G401 (cell line): ENCODE results near the gene CLASP1. TPM values are rescaled to one million over a fixed set of nuclear protein-coding genes. Genes with fewer than 3 reads are reported as not detected.
"Not testable (repeated sequence)": the region's sequence is repeated elsewhere in the genome, so short reads cannot be mapped to it uniquely, and the experiment has no call there.

Experiments
- DNase-seq: peaks from one replicate; pipeline ENCODE4 v3.0.0-alpha.2; 2015; ENCODE audit warnings: low spot score
- in situ Hi-C: cut with HindIII; loops from 2 replicates; pipeline ENCODE4 v1.10.0; 2016; ENCODE audit warnings: low sequenced_read_pairs, mixed read lengths
- total RNA-seq: library from RNA; depleted of rRNA; stranded (reverse); fragments of >200 nt; shearing (Covaris generic); gene quantifications from 2 replicates; pipeline ENCODE4 v1.2.3, GENCODE V29; 2014

CLASP1 gene
- total RNA-seq, 1 experiment from 2014 or later, result 22.0 TPM

DNA sequence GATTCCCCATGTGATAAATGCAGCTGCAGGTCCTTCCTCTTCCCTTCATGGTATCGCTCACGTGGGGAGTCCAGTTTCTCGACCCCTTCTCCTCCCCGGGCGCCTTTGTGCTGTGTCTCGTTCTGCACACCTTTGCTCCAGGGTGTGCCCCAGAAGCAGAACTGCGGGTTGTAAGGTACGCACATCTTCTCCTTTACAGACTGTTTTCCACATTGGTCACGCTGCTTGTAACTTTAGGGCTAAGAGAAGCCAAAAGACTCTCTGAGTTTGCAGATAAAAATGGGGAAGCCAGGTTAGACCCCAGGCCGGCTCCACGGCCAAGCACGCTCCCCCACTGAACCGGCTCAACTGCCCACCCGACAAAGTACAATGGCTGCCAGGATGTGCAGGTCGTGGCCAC lies 318.3 kb downstream of the CLASP1 start:
- no peak for DNase-seq
- in situ Hi-C loops, result no loop called here

DNA sequence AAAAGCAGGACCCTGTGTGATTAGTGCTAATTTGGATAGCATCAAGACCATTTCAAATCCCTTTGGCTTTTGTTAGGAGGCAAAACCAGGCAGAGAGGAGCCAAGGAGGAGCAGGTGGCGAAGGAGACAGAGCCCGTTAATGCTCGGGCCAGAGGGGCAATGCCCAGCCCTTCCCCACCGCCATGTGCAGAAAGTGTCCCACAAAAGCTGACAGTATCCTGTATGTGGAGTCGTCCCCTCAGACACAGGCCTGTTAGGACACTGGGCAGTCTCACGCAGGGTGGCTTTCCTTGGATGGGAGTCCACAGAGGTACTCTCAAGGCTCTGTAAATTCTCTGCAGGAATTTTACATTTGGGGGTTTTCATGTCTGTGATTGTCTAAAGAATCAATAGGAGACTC lies 319.5 kb downstream of the CLASP1 start:
- in situ Hi-C loops, result no loop called here
- no peak for DNase-seq

DNA sequence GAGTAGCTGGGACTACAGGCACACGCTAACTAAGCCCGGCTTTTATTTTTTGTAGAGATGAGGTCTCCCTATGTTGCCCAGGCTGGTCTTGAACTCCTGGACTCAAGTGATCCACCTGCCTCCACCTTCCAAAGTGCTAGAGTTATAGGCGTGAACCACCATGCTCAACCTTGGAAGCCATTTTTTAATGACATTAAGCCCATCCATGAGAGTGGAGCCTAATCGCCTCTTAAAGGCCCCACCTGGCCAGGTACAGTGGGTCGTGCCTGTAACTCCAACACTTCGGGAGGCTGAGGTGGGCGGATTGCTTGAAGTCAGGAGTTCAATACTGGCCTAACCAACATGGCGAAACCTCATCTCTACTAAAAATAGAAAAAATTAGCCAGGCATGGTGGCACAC lies 322.6 kb downstream of the CLASP1 start:
- no peak for DNase-seq
- in situ Hi-C loops, result no loop called here

DNA sequence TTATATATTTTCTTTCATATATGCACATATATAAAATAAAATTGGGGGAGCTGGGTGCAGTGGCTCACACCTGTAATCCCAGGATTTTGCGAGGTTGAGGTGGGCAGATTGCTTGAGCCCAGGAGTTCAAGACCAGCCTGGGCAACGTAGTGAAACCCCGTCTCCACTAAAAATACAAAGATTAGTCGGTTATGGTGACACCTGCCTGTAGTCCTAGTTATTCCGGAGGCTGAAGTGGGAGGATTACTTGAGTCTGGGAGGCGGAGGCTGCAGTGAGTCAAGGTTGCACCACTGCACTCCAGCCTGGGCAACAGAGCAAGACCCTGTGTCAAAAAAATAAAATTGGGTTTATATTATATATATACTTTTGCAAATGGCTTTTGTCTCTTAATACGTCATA lies 324.7 kb downstream of the CLASP1 start:
- no peak for DNase-seq
- in situ Hi-C loops, result no loop called here

DNA sequence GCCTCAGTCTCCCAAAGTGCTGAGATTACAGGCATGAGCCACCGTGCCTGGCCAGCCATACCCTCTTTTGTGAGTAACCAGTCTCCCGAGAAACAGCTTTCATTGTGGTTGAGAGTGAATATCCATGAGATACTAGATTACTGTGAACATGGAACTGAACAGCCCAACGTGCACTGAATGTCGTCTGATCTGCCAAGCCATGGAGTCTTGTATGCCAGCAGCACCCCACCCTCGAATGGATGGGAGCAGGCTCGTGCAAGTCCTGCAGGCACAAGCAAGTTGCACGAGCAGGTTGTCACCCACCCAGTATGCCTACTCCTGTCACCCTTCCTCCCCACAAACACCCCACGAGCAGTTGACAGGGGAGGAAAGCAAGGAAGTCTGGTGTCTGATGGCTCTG lies 327.8 kb downstream of the CLASP1 start:
- no peak for DNase-seq
- in situ Hi-C loops, result no loop called here

DNA sequence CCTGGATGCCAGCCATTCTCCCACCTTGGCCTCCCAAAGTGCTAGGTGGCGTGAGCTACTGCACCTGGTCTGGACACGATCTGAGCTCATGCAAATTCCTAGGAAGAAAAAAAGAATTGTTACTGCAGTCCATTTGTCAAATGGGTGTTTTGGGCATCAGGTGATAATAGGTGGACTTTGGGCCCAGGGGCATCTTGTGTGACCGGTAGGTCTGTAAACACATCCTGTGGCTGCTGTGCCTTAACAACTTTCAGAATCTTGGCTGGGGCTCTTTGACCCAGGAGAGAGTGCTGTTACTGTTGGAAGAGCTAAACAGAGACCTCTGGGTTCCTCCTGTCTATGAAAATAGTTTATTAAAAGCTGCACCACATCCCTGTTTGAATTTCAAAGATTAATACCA lies 329.3 kb downstream of the CLASP1 start:
- no peak for DNase-seq
- in situ Hi-C loops, result no loop called here

DNA sequence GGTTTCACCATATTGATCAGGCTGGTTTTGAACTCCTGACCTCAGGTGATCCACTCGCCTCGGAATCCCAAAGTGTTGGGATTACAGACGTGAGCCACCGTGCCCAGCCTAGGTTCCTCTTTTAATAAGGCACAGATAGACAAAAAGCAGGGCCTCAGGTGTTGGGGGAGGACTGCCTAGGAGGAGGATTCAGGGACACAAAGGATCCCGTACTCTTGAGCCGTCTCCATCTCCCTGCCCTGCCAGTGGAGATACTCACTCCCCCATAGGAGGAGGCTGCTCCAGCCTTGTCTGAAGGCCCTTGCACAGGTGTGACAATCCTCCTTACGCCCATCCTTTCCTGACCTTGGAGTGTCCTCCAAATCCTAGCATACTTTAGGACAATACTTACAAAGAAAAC lies 332.3 kb downstream of the CLASP1 start:
- no peak for DNase-seq
- in situ Hi-C loops, result no loop called here

DNA sequence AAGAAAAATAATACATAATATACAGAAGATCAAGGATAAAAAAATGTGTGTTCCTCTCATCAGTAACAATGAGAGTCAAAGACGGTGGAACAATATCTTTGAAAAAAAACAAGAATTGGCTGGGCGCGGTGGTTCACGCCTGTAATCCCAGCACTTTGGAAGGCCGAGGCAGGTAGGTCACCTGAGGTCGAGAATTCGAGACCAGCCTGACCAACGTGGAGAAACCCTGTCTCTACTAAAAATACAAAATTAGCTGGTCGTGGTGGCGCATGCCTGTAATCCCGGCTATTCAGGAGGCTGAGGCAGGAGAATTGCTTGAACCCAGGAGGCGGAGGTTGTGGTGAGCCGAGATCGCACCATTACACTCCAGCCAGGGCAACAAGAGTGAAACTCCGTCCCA lies 335.6 kb downstream of the CLASP1 start:
- DNase-seq, in situ Hi-C loops: not testable (repeated sequence)

DNA sequence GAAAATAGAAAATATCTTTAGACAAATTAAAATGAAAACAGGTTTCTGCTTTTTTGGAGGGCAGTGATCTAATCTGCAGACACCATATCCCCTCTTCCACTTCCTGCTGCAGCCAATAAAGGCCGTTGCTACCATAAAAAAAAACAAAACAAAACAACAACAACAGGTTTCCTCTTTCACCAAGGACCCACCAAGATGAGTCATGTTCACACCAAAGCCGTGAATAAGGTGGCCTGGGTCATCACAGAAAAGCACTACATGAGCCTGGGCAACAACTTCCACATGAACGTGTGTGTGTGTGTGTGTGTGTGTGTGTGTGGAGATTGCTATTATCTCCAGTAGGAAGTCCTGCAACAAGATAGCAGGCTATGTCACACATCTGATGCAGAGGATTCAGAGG lies 339.5 kb downstream of the CLASP1 start:
- DNase-seq, result no peak
- in situ Hi-C loops, result no loop called here

DNA sequence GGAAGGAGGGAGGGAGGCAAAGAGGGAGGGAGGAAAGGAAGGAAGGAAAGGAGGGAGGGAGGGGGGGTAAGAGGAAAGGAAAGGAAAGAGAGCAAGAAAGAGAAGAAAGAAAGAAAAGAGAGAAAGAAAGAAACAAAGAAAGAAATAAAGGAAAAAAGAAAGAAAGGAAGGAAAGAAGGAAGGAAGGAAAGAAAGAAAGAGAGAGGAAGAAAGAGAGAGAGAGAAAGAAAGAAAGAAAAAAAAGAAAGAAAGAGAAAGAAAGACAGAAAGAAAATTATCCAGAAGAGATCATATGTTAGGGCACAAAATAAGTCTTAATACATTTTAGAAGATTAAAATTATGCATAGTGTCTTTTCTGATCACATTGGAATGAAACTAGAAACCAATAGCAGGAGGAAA lies 339.9 kb downstream of the CLASP1 start:
- in situ Hi-C loops, result no loop called here
- no peak for DNase-seq

DNA sequence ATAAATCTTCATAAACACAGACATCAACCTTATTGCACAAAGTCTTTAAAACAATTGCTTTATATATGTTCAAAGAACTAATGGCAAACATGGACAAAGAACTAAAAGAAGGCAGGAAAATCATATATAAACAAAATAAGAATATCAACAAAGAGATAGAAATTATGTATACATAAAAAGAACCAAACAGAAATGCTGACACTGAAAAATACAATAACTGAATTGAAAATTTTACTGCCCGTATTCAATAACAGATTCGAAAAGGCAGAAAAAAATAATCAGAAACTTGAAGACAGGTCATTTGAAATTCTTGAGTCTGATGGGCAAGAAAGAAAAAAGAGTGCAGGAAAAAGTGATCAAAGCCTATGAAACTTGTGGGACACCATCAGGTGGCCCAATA lies 342.2 kb downstream of the CLASP1 start:
- in situ Hi-C loops, result no loop called here
- DNase-seq, result no peak

DNA sequence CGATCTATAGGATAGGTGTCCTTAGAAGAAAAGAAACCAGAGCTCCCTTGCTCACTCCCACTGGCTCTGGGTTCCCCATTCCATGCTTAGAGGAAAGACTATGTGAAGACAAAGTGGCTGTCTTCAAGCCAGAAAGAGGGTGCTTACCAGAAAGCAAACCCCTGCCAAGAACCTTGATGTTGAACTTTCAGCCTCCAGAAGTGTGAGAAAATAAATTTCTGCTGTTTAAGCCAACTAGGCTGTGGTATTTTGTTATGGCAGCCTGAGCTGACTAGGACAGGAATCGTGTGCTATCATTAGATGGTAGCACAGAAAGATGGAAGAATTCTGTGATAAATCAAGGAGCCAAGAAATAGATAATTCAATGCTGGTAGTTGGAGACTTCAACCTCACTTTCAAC lies 344.3 kb downstream of the CLASP1 start:
- DNase-seq, result no peak
- in situ Hi-C loops, result no loop called here

DNA sequence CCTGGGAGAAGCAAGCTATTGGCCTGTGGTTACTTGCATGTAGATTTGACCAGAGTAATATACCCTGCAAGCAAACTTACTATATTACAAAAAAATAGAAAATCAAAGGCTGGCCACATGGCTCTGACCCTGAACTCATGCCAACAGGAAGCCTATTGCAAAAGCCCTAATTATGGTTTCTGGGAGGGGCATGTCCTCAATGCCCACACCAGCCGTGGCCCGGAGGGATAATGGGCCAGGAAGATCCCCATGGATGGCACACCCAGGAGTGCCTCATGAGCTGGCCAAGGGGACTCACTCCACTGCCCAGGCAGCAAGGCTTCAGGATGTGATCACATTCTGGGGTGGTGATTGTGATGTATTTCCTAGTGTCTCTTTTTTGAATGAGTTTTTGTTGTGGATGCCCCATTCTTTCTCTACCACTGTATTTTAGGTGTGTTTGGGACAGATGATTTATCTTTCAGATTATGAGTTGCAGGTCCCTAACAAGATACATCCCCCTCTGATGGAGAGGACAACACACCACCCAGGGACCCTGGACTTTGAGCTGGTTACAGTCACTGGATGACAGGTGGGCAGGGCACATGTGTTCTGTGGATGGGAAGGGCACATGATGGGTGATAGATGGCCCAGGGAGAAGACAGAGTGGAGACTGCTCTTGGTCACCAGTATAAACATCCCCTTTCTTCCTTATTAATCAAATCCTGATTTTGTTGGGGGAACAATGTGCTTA lies 345.6 kb downstream of the CLASP1 start:
- DNase-seq, result no peak
- in situ Hi-C loops, result no loop called here

DNA sequence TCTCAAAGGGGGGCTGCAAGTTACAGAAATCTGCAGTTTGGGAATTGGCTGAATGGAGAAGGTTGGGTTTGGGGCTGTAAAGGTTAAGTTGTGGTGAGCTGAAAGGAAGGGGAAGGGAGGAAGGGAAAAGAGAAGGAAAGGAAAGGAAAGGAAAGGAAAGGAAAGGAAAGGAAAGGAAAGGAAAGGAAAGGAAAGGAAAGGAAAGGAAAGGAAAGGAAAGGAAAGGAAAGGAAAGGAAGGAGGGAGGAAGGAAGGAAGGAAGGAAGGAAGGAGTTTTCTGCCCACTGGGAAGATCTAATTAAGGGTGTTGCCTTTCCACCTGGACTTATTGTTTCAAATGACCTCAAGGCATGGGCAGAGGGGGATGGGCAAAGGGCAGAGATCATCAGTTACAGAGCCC lies 348.1 kb downstream of the CLASP1 start:
- in situ Hi-C loops, DNase-seq: not testable (repeated sequence)

DNA sequence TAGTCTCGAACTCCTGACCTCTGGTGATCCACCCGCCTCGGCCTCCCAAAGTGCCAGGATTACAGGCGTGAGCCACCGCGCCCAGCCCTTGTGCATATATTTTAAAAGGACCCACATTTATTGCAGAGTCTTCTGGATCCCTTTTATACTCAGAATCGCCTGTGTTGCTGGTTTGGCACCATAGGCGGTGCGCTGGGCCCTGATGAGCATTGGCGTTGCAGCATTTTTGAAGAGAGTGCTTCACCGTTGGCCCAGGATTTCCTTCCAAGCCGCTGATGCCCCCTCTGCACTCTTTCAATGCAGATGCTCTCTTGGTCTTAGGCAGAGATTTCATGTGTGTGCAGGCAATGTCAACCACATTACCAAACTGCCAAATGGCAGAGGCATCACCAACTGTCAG lies 350.8 kb downstream of the CLASP1 start:
- in situ Hi-C loops, result no loop called here
- no peak for DNase-seq

DNA sequence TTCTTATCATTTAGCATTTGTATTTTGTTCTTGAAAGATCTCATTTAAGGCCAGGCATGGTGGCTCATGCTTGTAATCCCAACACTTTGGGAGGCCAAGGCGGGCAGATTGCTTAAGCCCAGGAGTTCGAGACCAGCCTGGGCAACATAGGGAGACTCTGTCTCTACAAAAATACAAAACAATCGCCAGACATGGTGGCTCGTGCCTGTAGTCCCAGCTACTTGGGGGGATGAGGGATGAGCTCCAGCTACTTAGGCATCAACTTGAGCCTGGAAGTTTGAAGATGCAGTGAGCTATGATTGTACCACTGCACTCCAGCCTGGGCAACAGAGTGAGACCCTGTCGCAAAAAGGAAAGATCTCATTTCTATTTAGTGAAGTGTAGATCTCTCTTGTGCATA lies 351.4 kb downstream of the CLASP1 start:
- in situ Hi-C loops, DNase-seq: not testable (repeated sequence)

DNA sequence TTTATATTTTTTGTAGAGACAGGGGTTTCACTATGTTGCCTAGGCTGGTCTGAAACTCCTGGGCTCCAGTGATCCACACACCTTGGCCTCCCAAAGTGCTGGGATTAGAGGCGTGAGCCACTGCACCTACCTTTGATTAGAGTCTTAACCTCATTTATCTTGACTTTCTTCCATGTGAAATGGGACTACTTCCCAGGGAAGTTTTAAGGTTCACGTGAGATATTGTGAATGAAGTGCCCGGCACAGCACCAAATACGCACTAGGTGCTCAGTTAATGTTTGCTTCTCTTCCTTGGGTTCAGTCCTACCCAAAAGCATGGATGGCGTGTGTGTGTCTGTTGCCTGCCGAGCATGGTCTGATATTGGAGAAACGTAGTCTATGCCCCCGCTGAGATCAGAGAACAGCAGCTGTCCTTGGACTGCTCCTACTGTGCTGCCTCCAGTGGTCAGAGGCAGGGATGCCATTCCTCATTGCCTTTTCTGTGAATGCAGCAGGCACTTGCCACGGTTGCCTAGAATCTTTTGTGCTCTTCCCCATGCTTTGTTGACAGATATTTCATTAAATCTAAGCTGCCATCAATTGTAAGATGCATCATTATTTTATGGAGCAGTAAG lies 351.9 kb downstream of the CLASP1 start:
- in situ Hi-C loops, result no loop called here
- peak; percentile 26 for DNase-seq

DNA sequence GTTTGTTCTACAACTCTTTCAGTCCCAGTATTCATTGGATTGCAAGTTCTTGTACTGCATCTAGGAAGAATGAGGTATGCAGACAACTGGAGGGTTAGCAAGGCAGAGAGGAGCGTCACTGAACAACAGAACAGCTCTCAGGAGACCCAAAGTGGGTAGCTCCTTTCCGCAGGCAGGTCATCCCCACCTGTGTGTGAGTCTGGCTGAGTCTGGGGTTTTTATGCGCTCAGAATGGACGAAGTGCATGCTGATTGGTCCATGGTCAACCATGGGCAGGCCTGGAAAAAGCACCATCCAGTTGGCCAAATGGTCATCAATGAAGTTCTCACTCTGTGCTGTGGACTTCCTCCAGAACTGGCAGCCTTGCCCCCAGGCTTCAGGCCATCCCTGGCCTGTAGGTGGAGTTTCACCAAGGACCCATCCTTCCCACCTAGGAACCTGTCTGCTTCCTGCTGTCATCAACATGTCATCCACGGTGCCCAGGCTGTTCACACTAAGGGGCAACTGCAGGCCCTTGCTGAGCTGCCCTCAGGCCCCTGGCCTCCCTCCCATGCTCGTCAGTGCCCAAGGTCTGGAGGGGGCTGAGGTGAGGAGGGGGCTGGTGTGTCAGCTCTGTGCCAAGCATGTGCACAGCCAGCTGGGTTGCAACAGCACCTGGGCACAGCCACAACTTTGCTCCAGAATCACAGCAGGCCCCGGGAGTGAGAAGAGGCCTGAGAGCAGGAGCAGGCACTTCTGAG lies 353.2 kb downstream of the CLASP1 start:
- DNase-seq, result no peak
- in situ Hi-C loops, result no loop called here

DNA sequence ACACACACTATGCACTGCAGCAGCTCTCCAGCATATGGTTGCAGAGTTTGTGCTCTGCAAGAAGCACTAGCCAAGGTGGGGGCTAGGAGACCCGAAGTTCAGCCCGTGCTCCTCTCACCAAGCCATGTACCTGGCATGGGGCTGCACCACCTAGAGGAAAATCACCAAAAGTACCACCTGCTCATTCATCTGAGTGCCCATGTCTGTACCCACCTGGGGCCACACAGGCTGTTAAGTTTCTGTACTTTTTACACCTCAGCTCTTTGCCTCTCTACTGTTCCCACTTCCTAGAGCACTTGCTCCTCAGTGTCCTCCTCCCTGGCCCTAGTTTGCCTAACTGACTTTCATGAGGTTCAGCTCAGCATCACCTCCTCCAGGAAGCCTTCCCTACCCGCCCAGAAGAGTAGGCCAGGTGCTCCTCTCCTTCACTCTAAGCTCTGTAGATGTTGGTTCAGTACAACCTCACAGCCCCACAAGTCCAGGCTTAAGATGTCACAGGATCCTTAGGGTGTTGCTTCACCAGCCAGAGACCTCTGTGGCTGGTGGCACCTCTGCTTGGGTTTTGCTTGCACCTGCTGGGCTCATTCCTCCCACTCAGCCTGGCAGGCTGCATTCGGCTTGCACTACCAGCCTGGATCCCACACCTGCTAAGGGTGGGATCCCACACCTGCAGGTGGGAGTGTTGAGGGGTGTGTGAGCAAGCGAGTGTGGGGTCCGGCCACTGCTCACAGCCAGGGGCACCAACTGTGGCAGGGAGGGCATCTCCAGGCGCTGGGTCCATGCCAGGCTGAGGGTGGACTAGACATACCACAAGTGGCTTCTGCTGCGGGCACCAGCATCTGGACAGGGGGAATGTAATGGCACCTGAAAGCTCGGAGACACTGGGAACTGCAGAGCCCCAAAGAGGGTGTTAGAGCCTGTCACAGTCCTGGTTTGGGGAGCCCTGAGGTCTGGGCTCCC lies 354.1 kb downstream of the CLASP1 start:
- in situ Hi-C loops, result no loop called here
- no peak for DNase-seq
